H9 (cell line): ENCODE data around the gene NRP1. TPM values are rescaled to one million over a fixed set of nuclear protein-coding genes. Genes with fewer than 3 reads are reported as not detected.

ENCODE experiments used
- DNase-seq: peaks from one replicate; pipeline ENCODE4 v3.0.0-alpha.2; 2017
- H2AFZ ChIP-seq: one replicate; pipeline ENCODE4 v1.6.1; 2013; ENCODE audit warnings: mild to moderate bottlenecking, low read length, control low read depth, moderate library complexity
- H2AK5ac ChIP-seq: 2 replicates; pipeline ENCODE4 v1.6.1; 2013; ENCODE audit warnings: low read length, control low read depth, mixed read lengths; ENCODE audit not compliant: insufficient read length
- H2BK120ac ChIP-seq: one replicate; pipeline ENCODE4 v1.6.1; 2013; ENCODE audit warnings: low read depth, mild to moderate bottlenecking, low read length, control low read depth, inconsistent platforms; ENCODE audit not compliant: poor library complexity, severe bottlenecking
- H2BK12ac ChIP-seq: 2 replicates; pipeline ENCODE4 v1.6.1; 2013; ENCODE audit warnings: low read length, control low read depth, mixed read lengths, low read depth; ENCODE audit not compliant: insufficient read length
- H2BK15ac ChIP-seq: 2 replicates; pipeline ENCODE4 v1.6.1; 2013; ENCODE audit warnings: low read depth, low read length, control low read depth
- H2BK20ac ChIP-seq: one replicate; pipeline ENCODE4 v1.6.1; 2013; ENCODE audit warnings: low read depth, mild to moderate bottlenecking, low read length, control low read depth, inconsistent platforms; ENCODE audit not compliant: poor library complexity, severe bottlenecking
- H2BK5ac ChIP-seq: 2 replicates; pipeline ENCODE4 v1.6.1; 2013; ENCODE audit warnings: low read length, control low read depth, mixed read lengths; ENCODE audit not compliant: insufficient read length
- H3K14ac ChIP-seq: 2 replicates; pipeline ENCODE4 v1.6.1; 2013; ENCODE audit warnings: low read length, control low read depth; ENCODE audit not compliant: insufficient read depth
- H3K18ac ChIP-seq: 2 replicates; pipeline ENCODE4 v1.6.1; 2013; ENCODE audit warnings: low read depth, mild to moderate bottlenecking, mixed read lengths, low read length, control low read depth; ENCODE audit not compliant: insufficient read length
- H3K23ac ChIP-seq: 2 replicates; pipeline ENCODE4 v1.6.1; 2013; ENCODE audit warnings: low read length, control low read depth, mixed read lengths, low read depth; ENCODE audit not compliant: insufficient read length
- H3K23me2 ChIP-seq: 2 replicates; pipeline ENCODE4 v1.6.1; 2013; ENCODE audit warnings: low read depth, mild to moderate bottlenecking, mixed read lengths, low read length, control low read depth; ENCODE audit not compliant: insufficient read length, poor library complexity, severe bottlenecking
- H3K27ac ChIP-seq: 2 replicates; pipeline ENCODE4 v1.5.1; 2013; ENCODE audit warnings: low read length, control low read depth, mixed read lengths, low read depth; ENCODE audit not compliant: insufficient read length
- H3K27me3 ChIP-seq: 2 replicates; pipeline ENCODE4 v1.6.1; 2013; ENCODE audit warnings: low read length, control low read depth, inconsistent platforms; ENCODE audit not compliant: insufficient read depth
- H3K4ac ChIP-seq: 2 replicates; pipeline ENCODE4 v1.6.1; 2013; ENCODE audit warnings: low read depth, mild to moderate bottlenecking, control low read depth, inconsistent platforms, low read length, moderate library complexity
- H3K4me1 ChIP-seq: 2 replicates; pipeline ENCODE4 v1.6.1; 2013; ENCODE audit warnings: low read length, control low read depth, inconsistent platforms; ENCODE audit not compliant: insufficient read depth
- H3K4me2 ChIP-seq: 2 replicates; pipeline ENCODE4 v1.6.1; 2013; ENCODE audit warnings: low read length, control low read depth, mixed read lengths; ENCODE audit not compliant: insufficient read length, insufficient read depth
- H3K56ac ChIP-seq: 2 replicates; pipeline ENCODE4 v1.6.1; 2013; ENCODE audit warnings: low read depth, mild to moderate bottlenecking, mixed read lengths, low read length, control low read depth; ENCODE audit not compliant: insufficient read length
- H3K79me1 ChIP-seq: 2 replicates; pipeline ENCODE4 v1.6.1; 2013; ENCODE audit warnings: low read depth, mild to moderate bottlenecking, moderate library complexity, low read length, control low read depth, inconsistent platforms; ENCODE audit not compliant: insufficient read depth, poor library complexity, severe bottlenecking
- H3K79me2 ChIP-seq: 2 replicates; pipeline ENCODE4 v1.6.1; 2013; ENCODE audit warnings: low read length, control low read depth, inconsistent platforms; ENCODE audit not compliant: insufficient read depth
- H3K9ac ChIP-seq: 2 replicates; pipeline ENCODE4 v1.6.1; 2013; ENCODE audit warnings: low read length, control low read depth, mixed read lengths; ENCODE audit not compliant: insufficient read length; ENCODE audit errors: extremely low read depth
- H3K9me3 ChIP-seq: one replicate; pipeline ENCODE4 v1.6.1; 2013; ENCODE audit warnings: low read depth, low read length, inconsistent platforms; ENCODE audit not compliant: control insufficient read depth
- H3T11ph ChIP-seq: one replicate; pipeline ENCODE4 v1.6.1; 2013; ENCODE audit warnings: mild to moderate bottlenecking, low read length, control low read depth, inconsistent platforms
- H4K20me1 ChIP-seq: one replicate; pipeline ENCODE4 v1.6.1; 2013; ENCODE audit not compliant: control insufficient read depth, insufficient read length, insufficient read depth
- H4K5ac ChIP-seq: 2 replicates; pipeline ENCODE4 v1.6.1; 2013; ENCODE audit warnings: low read depth, mild to moderate bottlenecking, mixed read lengths, low read length, control low read depth; ENCODE audit not compliant: insufficient read length
- H4K8ac ChIP-seq: replicated peaks from 2 replicates; pipeline ENCODE4 v1.6.1; 2013; ENCODE audit warnings: low read length, control low read depth, mixed read lengths, low read depth; ENCODE audit not compliant: insufficient read length
- H4K91ac ChIP-seq: 2 replicates; pipeline ENCODE4 v1.6.1; 2013; ENCODE audit warnings: low read depth, mild to moderate bottlenecking, moderate library complexity, mixed read lengths, low read length, control low read depth; ENCODE audit not compliant: insufficient read length
- H3K27ac Mint-ChIP-seq, 3 experiments: 2 replicates in 2 of 3; 3 replicates in 1 of 3; pipeline ENCODE4 v1.8.0; 2020 to 2021; ENCODE audit warnings: mixed read lengths in 3 of 3, mild to moderate bottlenecking in 1 of 3, moderate library complexity in 1 of 3
- H3K27me3 Mint-ChIP-seq: 2 replicates; pipeline ENCODE4 v1.8.0; 2021; ENCODE audit warnings: low read depth, mild to moderate bottlenecking, moderate library complexity, mixed read lengths
- H3K36me3 Mint-ChIP-seq, 3 experiments: 2 replicates in 2 of 3; 3 replicates in 1 of 3; pipeline ENCODE4 v1.8.0; 2020 to 2021; ENCODE audit warnings: low read depth in 3 of 3, mixed read lengths in 3 of 3; ENCODE audit not compliant: insufficient read depth in 1 of 3
- H3K4me1 Mint-ChIP-seq, 2 experiments: 2 replicates each; pipeline ENCODE4 v1.8.0; 2020; ENCODE audit warnings: mixed read lengths in 2 of 2
- H3K4me3 Mint-ChIP-seq, 2 experiments: 2 replicates in 1 of 2; 3 replicates in 1 of 2; pipeline ENCODE4 v1.8.0; 2020 to 2021; ENCODE audit warnings: mild to moderate bottlenecking in 2 of 2, mixed read lengths in 2 of 2, moderate library complexity in 1 of 2
- H3K9me3 Mint-ChIP-seq, 2 experiments: 2 replicates in 1 of 2; 3 replicates in 1 of 2; pipeline ENCODE4 v1.8.0; 2020; ENCODE audit warnings: mild to moderate bottlenecking in 2 of 2, mixed read lengths in 2 of 2, moderate library complexity in 1 of 2
- WGBS: extraction: QIAGEN DNeasy Blood & Tissue Kit; methylation state at CpG from one replicate; pipeline ENCODE4 v1.1.7; 2013; ENCODE audit warnings: missing lambda C conversion rate, low lambda C conversion rate, mixed read lengths; ENCODE audit not compliant: insufficient read length; ENCODE audit errors: extremely low coverage; 5-methylcytosine and 5-hydroxymethylcytosine counted together
- total RNA-seq: library from RNA; stranded (reverse); gene quantifications from 2 replicates; pipeline ENCODE4 v1.2.1, GENCODE V29; 2021
- TF ChIP-seq, protein P1 (sequence below): fragments of 200-600 bp; sonication (generic); conservative IDR thresholded peaks from 3 replicates; pipeline ENCODE4 v1.8.0; 2021; ENCODE audit warnings: antibody characterized with exemption, mild to moderate bottlenecking

The NRP1 gene
- total RNA-seq, 1 experiment from 2014 or later: 4.6 TPM

DNA sequence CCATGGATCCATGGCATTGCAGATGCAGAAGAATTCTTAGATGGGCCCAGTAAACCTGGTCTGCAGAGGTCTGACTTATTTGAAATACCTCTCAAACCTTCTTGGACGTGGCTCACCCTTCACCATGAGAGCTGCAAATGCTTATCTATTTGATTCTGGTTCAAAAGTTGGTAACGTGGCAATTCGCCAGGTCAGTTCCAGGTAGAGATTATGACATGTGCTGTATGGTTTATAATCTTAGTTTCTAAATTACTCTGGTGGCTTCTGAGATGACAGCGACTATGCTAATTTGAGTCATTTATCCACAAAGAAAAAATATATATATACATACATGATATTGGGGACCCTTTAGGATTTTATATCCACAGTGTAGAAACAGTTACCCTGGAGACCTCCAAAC, 68.8 kb downstream of the NRP1 start:
- no peak overlapping the region for H4K8ac ChIP-seq
- H3K36me3 Mint-ChIP-seq: no peaks in the 10 kb centered on the region; a peak in 1 of 7 replicates
- H2BK120ac ChIP-seq: no peak overlapping the region
- H2AK5ac ChIP-seq: no peak overlapping the region
- H3K9ac ChIP-seq: no peak overlapping the region
- no peak overlapping the region for H3K27ac ChIP-seq
- H3K4ac ChIP-seq: no peak overlapping the region
- no peaks in the 10 kb centered on the region for H3K27me3 ChIP-seq
- H2BK20ac ChIP-seq: no peak overlapping the region
- DNase-seq: no peak
- no peaks in the 10 kb centered on the region for H3K4me1 ChIP-seq
- no peaks in the 10 kb centered on the region for H3K23me2 ChIP-seq
- no CpG with 5 or more reads among the region's 4 CpGs for WGBS
- H3K18ac ChIP-seq: no peak overlapping the region
- no peaks in the 10 kb centered on the region for H3K9me3 ChIP-seq
- H3K4me1 Mint-ChIP-seq: 0 out of 4 replicates have a peak, but pooled peaks cover 0 to 3% of the 10 kb centered on the region in 2 experiments
- H3K27me3 Mint-ChIP-seq: no peaks in the 10 kb centered on the region; the same call in 1 of the 2 replicates
- no peak overlapping the region for H3K27ac Mint-ChIP-seq
- no peaks in the 10 kb centered on the region for H3K9me3 Mint-ChIP-seq
- no peak overlapping the region for H3K4me3 Mint-ChIP-seq
- no peak overlapping the region for H3K14ac ChIP-seq
- H3K79me2 ChIP-seq: no peaks in the 10 kb centered on the region
- TF ChIP-seq, protein P1, sequence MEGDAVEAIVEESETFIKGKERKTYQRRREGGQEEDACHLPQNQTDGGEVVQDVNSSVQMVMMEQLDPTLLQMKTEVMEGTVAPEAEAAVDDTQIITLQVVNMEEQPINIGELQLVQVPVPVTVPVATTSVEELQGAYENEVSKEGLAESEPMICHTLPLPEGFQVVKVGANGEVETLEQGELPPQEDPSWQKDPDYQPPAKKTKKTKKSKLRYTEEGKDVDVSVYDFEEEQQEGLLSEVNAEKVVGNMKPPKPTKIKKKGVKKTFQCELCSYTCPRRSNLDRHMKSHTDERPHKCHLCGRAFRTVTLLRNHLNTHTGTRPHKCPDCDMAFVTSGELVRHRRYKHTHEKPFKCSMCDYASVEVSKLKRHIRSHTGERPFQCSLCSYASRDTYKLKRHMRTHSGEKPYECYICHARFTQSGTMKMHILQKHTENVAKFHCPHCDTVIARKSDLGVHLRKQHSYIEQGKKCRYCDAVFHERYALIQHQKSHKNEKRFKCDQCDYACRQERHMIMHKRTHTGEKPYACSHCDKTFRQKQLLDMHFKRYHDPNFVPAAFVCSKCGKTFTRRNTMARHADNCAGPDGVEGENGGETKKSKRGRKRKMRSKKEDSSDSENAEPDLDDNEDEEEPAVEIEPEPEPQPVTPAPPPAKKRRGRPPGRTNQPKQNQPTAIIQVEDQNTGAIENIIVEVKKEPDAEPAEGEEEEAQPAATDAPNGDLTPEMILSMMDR: no peak
- no peak overlapping the region for H2AFZ ChIP-seq
- no peak overlapping the region for H2BK12ac ChIP-seq
- no peaks in the 10 kb centered on the region for H4K20me1 ChIP-seq
- H3K4me2 ChIP-seq: no peak overlapping the region
- H3K56ac ChIP-seq: no peak overlapping the region
- H2BK5ac ChIP-seq: no peak overlapping the region
- no peak overlapping the region for H2BK15ac ChIP-seq
- H4K91ac ChIP-seq: no peak overlapping the region
- no peak overlapping the region for H3T11ph ChIP-seq
- no peak overlapping the region for H4K5ac ChIP-seq
- no peak overlapping the region for H3K23ac ChIP-seq
- no peaks in the 10 kb centered on the region for H3K79me1 ChIP-seq
